GM19351 (cell line): ENCODE measurements around the gene CYCS.
A peak's percentile ranks its signal among the peaks of the same experiment; 100 is the strongest.
"Not testable (repeated sequence)": the region's sequence is repeated elsewhere in the genome, so short reads cannot be mapped to it uniquely, and the experiment has no call there.

Source experiments
- ATAC-seq: cut with Tn5 transposase; IDR thresholded peaks from one replicate; pipeline ENCODE4 v1.9.1; 2021; ENCODE audit warnings: mild to moderate bottlenecking, moderate library complexity; ENCODE audit not compliant: unreplicated experiment

CYCS gene

DNA sequence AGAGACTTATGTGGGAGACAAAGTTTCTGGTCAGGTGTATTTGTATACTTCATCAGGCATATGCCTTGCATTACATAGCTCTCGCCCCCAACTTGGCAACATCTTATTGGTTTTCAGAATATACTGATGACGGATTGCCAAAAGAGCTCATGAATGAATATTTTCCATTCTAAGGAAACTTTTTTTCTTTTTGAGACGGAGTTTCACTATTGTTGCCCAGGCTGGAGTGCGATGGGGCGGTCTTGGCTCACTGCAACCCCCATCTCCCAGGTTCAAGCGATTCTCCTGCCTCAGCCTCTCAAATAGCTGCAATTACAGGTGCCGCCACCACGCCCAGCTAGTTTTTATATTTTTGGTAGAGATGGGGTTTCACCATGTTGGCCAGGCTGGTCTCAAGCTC is 6.0 kb downstream of the CYCS start:
- ATAC-seq, result no peak

DNA sequence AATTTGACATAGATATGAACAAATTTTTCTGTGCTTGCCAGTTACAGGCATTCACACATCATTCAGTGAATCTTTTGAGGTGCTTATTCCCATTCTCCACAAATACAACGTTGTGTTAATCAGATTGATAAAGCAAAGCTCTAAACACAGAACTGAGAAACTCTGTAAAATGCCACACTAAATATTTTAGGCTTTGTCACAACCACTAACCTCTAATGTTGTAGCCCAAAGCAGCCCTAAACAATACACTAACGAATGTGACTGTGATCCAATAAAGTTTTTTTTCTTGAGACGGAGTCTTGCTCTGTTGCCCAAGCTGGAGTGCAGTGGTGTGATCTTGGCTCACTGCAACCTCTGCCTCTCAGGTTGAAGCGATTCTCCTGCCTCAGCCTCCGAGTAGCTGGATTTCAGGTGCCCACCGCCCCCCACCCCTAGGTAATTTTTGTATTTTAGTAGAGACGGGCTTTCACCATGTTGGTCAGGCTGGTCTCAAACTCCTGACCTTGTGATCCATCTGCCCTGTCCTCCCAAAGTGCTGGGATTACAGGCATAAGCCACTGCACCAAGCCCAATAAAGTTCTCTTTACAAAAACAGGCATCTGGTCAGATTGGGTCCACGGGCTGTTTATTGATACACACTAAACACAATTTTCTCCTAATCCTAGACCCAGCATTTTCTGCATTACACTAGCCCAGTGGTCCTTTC is 6.9 kb downstream of the CYCS start:
- ATAC-seq, result peak; percentile 50

DNA sequence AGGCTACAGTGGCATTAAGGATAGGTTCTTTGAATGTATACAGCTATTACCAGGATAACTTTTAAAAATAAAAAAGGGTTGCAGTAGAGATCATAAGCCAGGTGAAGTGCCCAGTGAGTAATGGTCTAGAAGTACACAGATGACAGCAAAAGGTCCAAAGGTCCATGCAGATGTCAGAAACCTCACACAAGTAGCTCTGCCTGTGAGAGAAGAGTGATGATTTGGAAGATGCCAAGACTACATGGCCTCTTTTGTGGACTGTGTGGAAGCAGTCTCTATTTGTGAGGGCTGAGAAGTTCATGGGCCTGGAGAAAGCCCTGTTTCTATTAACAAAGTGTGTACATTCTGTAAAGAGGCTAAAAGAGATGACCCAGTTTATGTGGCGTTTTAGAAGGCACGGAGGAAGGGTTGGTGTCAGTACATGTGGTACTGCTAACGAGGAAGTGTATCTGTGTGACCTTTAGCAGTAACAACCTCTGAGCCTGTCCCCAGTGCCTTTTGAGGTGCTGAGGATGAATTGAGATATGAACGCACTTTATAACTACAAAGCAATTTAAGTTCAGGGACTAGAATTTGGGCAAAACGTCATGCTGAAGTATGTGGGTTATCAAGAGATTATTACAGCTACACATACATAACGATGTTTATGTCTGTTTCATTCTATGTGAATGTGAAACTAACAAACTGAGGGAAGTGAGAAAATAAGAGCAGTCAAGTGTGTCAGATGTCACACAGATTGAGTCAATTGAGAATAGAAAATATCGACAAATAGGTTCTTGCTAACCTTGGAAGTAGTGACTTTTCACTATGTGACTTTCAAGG is 7.6 kb downstream of the CYCS start:
- peak; percentile 84 for ATAC-seq

GRCh38 chr7:25116621-25117020 is 8.4 kb downstream of the CYCS start:
- no peak for ATAC-seq

DNA sequence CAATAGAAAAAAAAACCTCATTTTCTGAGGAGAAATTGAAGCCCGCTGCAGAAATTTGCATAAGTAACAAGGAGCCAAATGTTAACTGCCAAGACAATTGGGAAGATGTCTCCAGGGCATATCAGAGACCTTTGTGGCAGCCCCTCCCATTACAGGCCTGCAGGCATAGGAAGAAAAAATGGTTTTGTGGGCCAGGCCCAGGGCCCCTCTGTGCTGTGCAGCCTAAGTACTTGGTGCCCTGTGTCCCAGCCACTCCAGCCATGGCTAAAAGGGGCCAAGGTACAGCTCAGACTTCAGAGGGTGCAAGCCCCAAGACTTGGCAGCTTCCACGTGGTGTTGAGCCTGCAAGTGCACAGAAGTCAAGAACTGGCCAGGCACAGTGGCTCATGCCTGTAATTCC is 14.5 kb downstream of the CYCS start:
- ATAC-seq, result not testable (repeated sequence)

DNA sequence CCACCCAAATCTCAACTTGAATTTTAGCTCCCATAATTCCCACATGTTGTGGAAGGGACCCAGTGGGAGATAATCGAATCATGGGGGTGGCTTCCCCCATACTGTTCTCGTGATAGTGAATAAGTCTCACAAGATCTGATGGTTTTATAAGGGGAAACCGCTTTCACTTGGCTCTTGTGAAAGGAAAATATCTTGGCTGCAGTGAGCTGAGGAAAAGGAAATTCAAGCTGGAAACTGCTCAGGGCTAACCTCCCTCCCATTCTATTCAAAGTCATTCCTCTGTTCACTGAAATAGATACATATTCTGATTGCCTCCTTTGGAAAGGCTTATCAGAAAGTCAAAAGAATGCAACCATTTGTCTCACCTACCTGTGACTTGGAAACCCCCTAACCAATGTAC is 15.8 kb downstream of the CYCS start:
- no peak for ATAC-seq

DNA sequence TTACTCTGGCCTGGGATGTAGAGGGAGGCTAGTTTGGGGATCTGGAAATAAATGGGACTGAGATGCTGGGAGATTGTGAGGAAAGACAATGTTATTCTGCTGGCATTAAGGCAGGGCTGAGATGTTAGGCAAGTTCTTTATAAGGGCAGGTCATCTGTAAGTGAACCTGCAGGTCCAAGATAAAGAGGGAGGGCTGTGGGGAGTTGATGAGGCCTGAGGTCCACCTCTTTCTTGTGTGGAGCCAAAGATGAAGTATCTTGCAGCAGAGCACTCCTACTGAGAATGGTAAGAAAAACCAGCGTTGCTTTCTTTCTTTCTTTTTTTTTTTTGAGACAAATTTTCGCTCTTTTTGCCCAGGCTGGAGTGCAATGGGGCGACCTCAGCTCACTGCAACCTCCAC is 19.1 kb downstream of the CYCS start:
- no peak for ATAC-seq

DNA sequence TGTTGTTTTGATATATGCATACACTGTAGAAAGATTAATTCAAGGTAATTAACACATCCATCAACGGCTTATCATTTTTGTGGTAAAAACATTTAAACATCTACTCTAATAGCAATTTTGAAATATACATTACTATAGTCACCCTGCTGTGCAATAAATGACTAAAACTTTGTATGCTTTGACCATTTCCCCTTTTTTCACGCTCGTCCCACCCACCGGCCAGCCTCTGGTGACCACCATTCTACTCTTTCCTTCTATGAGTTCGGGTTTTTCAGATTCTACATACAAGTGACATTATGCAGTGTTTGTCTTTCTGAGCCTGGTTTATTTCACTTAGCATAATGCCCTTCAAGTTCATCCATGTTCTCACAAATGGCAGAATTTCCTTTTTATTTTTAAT is 21.3 kb downstream of the CYCS start:
- no peak for ATAC-seq

- no peak for ATAC-seq
Measured at GRCh38 chr7:25101817-25102216, 23.2 kb downstream of the CYCS start.

DNA sequence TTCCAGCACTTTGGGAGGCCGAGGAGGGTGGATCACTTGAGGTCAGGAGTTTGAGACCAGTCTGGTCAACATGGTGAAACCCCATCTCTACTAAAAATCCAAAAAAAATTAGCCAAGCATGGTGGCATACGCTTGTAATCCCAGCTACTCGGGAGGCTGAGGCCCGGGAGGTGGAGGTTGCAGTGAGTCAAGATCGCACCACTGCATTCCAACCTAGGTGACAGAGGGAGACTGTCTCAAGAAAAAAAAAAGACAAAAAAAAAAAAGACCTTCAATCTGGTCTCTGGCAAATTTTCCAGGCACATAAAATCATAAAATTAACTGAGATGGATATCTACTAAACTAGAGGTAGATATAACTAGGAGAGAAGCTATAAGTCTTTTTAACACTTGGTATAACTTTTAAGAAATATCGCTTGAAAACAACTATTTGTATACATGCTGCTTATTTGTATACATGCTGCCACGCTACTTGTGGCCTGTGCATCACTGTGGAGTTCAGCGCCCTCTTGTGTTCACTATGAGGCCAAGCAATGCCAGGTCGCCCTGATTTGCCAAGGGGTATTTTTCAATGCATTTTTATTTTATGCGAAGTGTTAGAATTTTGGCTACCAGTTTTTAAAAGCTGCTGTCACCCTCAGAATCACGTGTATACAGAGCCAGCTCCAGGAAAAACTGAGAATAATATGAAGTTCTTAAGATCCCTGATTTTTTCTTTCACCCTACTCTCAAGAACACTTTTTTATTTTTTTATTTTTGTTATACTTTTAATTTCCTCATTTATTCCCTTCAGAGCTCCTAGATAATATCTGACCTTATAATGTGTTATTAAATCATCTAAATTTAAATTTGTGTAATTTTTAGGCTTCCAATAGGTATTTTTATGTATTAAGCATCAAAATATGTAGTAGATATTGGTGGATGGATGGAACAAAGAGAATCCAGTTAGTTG is 26.7 kb downstream of the CYCS start:
- ATAC-seq, result peak; percentile 67

GRCh38 chr7:25095516-25096345 is 29.3 kb downstream of the CYCS start:
- no peak for ATAC-seq

DNA sequence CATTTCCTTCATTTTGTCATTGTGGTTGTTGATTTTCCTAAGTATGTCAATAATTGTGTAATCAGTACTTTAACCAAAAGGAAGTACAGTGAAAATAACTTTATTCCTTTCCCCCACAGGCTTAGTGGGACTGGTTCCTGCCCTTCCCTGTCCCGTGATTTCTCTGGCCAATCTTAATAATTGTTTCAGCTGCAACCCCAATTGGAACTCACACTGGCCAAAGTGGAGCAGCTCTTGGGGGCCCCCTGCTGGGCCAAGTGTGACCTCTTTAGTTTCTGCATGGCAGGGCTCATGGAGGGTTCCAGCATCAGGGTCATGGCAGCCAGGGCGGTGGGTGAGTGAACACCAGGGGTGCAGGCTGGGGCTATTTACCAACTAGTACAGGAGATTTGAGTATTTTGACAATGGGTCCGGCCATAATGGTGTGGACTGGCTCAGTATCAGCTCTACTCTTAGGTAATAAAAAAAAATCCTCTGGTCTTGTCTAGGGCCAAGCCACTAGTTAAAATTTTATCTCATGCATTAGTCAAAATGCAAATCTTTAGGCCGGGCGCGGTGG is 31.7 kb downstream of the CYCS start:
- ATAC-seq, result peak; percentile 83

- no peak for ATAC-seq
Measured at GRCh38 chr7:25091779-25092178, 33.3 kb downstream of the CYCS start.

DNA sequence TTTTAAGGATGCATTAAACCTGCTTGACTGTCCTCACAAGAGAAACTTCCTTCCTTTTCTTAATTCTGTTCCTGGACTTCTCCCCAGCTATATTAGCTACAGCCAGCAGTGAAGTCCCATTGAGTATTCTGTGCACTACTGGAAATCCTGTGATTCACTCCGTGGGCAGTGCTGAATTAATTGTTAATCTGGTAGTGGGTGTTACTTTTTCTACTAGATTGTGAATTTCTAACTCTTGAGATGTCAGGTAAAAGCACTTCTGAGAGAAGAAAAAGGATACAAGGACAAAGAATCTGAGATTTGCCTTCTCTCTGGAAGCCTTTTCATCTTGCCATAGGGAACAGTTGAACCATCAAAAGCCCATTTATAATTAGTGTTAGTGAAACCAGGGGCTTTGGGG is 33.9 kb downstream of the CYCS start:
- ATAC-seq, result no peak

DNA sequence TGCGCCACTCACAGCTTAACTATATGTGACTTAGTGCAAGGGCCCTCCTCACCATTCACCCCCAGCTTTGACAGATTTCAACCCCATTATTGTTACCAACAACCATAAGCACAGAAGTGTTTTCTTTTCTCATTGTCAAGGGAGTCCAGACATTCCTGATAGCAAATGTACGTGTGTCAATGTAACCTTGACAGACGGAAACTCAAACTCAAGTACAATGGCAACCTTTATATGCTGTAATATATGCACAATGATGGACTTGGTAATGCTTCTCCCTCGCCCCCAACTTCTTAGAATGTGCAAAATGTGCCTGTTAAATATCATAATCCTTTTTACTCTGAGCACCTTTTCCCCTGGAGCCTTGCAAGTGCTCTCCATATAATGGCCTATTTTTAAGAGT is 34.7 kb downstream of the CYCS start:
- no peak for ATAC-seq

DNA sequence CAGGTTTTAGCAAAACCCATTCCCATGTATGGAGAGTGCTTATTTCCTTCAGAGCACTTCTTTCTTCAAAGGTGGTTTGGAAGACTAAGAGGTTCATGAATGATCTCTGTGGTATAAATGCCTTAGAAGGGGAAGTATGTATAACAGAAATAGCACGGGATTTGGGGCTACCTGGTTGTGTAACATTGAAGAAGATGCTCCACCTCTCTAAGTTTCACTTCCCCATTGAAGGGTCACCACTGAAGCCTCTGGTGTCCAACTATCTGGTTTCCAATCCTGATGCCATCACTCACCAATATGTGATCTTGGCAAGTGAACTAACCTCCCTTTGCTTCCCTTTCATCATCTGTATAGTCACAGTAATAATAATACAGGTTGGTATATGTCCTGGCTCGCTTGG is 37.2 kb downstream of the CYCS start:
- ATAC-seq, result peak; percentile 97

- no peak for ATAC-seq
Measured at GRCh38 chr7:25084821-25085220, 40.2 kb downstream of the CYCS start.

DNA sequence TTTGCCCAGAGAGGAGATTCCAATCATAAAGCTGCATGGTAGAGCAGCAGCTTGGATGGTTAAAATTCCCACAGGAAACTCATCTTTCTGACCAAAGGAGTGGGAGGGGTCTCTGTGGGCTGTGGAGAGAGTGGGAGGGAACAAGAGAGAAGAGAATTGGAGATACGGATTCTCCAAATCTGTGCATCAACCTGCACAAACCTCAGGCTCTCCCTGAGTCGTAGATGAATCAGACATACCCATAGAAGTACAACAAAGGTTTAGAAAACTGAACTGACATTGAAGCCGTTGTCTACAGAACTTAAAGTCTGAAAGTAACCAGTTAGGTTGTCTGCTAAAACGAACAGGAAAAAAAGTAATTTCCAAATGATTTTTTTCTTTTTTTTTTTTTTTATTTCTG is 41.9 kb downstream of the CYCS start:
- no peak for ATAC-seq

- not testable (repeated sequence) for ATAC-seq
Measured at GRCh38 chr7:25082041-25082440, 43.0 kb downstream of the CYCS start.

GRCh38 chr7:25077096-25077495 is 48.0 kb downstream of the CYCS start:
- no peak for ATAC-seq
